Skeletal muscle cell (primary cell): ENCODE results near the gene EIF5.

Experiments
- DNase-seq: peaks from one replicate; pipeline ENCODE4 v3.0.0-alpha.2; 2010; ENCODE audit warnings: low read depth
- H3K4me3 ChIP-seq: 2 replicates; pipeline ENCODE4 v1.5.1; 2011; ENCODE audit warnings: low read depth, mild to moderate bottlenecking, control low read depth, low read length, moderate library complexity

The EIF5 gene

GRCh38 chr14:103308717-103309616 lies 25.1 kb upstream of the EIF5 start:
- no peak for DNase-seq
- no peak overlapping the region for H3K4me3 ChIP-seq

DNA sequence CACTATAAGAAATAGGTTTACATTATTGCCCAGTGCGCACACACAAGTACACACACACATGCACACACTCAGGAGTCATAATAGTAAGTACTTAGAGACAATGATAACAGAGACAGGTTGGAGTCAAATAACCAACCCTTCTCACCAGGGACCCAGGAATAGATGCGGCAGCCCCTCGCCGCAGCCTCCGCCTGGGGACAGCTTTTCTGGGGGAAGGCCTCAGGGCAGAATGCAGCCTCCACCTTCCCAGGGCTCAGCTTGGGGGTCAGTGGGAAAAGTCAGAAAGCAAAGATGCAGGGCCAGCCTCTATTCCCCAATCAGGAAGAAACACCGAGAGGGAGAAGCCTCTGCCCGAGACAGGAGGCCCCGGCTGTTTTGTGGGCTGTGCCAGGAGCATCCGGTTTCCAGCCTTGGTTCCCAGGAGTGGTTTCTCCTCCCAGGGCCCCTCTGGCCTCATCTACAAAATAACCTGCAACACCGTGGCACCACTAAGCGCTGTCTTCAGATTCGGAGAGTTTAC lies 23.4 kb upstream of the EIF5 start:
- DNase-seq: no peak
- no peak overlapping the region for H3K4me3 ChIP-seq

- no peak for DNase-seq
- H3K4me3 ChIP-seq: no peak overlapping the region
These were observed 22.7 kb upstream of the EIF5 start for GRCh38 chr14:103311171-103311997.

GRCh38 chr14:103312006-103312635 lies 21.9 kb upstream of the EIF5 start:
- no peak for DNase-seq
- no peak overlapping the region for H3K4me3 ChIP-seq

DNA sequence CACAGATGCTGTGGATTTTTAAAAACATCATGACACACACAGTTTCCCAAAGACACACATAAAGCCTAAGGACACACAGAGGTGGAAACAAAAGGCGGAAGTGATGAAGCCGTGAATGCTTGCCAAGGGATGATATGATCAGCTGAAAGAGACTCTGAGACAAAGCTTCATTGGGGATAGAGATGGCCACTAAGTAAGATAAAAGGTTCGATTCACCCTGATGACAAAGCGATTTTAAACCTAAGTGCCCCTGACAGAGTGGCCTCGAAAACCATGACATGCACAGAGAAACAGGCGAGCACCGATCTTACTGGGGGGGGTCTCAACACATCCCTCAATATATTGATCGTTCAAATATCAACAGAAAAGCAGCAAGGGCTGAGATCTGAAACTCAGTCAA lies 20.3 kb upstream of the EIF5 start:
- no peak overlapping the region for H3K4me3 ChIP-seq
- no peak for DNase-seq

GRCh38 chr14:103314496-103315277 lies 19.4 kb upstream of the EIF5 start:
- no peak for DNase-seq
- no peak overlapping the region for H3K4me3 ChIP-seq

GRCh38 chr14:103315351-103315911 lies 18.6 kb upstream of the EIF5 start:
- H3K4me3 ChIP-seq: no peak overlapping the region
- peak; percentile 42 for DNase-seq

DNA sequence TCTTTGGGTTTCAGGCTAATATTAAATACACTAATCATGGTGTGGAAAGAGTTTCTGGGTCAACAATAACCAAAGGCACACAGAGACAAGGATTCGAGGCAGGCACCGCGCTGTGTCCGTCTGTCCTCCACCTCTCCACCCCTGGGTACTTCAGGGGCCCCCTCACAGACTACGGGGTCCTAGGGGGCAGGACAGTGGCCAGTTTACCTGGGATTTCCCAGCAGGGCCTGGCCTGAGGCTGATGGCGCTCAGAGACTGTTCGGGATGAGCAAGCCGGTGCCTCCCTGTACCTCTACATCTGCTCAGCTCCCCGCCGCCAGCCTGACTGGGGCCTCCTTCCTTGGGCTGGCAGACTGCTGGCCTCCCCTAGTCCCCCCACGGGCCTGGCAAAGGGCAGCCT lies 18.1 kb upstream of the EIF5 start:
- no peak for DNase-seq
- H3K4me3 ChIP-seq: no peak overlapping the region

GRCh38 chr14:103316721-103317121 lies 17.3 kb upstream of the EIF5 start:
- no peak overlapping the region for H3K4me3 ChIP-seq
- no peak for DNase-seq

- no peak overlapping the region for H3K4me3 ChIP-seq
- DNase-seq: no peak
These were observed 16.8 kb upstream of the EIF5 start for GRCh38 chr14:103317251-103317650.

DNA sequence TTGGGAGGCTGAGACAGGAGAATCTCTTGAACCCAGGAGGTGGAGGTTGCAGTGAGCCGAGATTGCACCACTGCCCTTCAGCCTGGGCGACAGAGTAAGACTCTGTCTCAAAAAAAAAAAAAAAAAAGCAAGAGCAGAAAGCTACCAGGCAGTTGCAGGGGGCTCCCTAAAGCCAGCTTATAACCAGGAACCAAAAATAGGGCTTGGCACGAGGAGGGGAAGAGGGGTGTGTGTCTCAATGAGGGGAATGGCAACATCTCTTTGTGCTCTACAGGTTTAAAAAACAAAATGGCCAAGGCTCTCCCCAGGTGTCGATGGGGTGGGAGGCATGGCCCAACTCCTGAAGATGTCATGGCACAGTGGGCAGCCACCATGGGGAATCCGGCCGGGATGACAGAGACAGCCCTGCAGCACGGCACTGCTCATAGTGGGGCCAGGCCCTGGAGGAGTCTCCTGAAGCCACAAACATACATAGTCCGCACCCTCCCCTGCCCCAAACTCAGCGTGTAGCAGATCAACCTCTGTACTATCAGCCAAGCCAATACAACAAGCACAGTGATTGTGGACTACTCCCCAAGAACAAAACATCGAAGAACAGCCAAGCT lies 16.0 kb upstream of the EIF5 start:
- H3K4me3 ChIP-seq: no peak overlapping the region
- DNase-seq: no peak

DNA sequence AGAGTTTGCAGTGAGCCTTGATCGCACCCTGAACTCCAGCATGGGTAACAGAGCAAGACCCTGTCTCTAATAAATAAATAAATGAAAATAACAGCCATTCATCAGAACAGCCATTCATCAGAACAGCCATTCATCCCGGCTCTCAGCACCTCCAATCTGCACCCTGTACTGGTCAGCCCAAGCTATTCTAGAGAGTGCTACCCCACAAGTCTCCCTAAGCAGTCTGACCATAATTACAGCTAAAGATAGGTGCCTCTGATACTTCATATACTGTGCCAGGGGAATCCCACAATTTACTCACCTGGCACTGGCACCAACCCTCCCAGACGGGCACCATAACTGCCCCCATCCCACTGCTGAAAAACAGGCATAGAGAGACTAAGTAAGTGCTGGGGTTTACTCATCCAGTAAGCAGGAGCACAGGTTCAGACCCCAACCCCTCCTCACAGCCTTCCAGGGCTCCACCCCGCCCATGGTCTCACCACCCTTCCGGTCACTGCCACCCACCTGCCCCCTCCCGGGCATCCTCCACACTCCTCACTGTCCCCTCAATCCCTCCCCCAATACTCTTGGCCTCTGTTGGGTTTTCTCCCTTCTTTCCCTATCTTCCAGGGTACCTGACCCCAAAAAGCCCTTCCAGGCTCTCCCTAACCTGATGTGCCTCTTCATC lies 15.2 kb upstream of the EIF5 start:
- DNase-seq: no peak
- no peak overlapping the region for H3K4me3 ChIP-seq

- no peak for DNase-seq
- no peak overlapping the region for H3K4me3 ChIP-seq
These were observed 14.6 kb upstream of the EIF5 start for GRCh38 chr14:103319422-103319821.

DNA sequence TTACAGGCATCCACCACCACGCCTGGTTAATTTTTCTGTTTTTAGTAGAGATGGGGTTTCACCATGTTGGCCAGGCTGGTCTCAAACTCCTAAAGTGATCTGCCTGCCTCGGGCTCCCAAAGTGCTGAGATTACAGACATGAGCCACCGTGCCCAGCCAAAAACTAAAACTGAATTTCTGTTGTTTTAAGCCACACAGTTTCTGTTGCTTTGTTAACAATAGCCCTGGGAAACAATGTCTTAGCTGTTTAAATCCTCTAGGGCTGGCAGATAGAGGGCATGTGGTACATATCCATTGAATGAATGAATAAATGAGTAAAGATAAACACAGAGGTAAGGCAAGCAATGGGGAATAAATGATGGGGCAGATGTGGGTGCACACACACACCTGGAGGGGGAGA lies 8.0 kb upstream of the EIF5 start:
- DNase-seq: no peak
- H3K4me3 ChIP-seq: no peak overlapping the region

DNA sequence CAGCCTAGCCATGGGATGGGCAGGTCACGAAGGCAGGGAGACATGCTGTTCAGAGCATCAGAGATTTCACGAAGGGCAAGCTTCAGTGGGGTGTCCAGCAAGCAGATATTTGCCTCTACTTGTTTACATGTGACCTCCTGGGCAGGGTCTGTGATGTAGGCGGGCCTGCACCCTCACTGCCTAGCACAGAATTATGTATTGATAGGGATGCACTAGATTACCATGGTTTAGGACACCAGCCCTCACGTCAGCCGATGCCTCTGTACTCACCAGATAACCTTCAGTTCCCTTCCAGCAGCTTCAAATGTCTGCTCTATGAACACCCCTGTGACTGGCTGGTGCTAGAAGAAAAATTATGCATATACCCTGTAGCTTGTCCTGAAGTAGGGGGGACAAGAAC lies 5.1 kb upstream of the EIF5 start:
- no peak overlapping the region for H3K4me3 ChIP-seq
- DNase-seq: no peak

GRCh38 chr14:103329401-103330347 lies 4.4 kb upstream of the EIF5 start:
- H3K4me3 ChIP-seq: no peak overlapping the region
- no peak for DNase-seq

- DNase-seq: no peak
- no peak overlapping the region for H3K4me3 ChIP-seq
These were observed 3.5 kb upstream of the EIF5 start for GRCh38 chr14:103330536-103330935.
